Stimulated activated CD4-positive, alpha-beta T cell treated with anti-CD3 and anti-CD28 coated beads, Interleukin-1b, Interleukin-23, amount 100 ng/mL, for 1 hour (primary cell): ENCODE measurements around the gene OXCT1.
"Not testable (repeated sequence)": the region's sequence is repeated elsewhere in the genome, so short reads cannot be mapped to it uniquely, and the experiment has no call there.

Experiments
- DNase-seq, 2 donors: peaks; one replicate each; pipeline ENCODE4 v3.0.0-alpha.2; 2020; ENCODE audit warnings: low read depth in 2 of 2

The OXCT1 gene

GRCh38 chr5:41874512-41875060 is 4.4 kb upstream of the OXCT1 start:
- no peak for DNase-seq

GRCh38 chr5:41871852-41872251 is 1.6 kb upstream of the OXCT1 start:
- no peak for DNase-seq

- no peak for DNase-seq
These were observed 413 bp upstream of the OXCT1 start for GRCh38 chr5:41870627-41871048.

GRCh38 chr5:41869151-41869723 is 988 bp downstream of the OXCT1 start:
- DNase-seq, result no peak

- no peak for DNase-seq
These were observed 6.2 kb downstream of the OXCT1 start for GRCh38 chr5:41863871-41864486.

GRCh38 chr5:41858890-41859289 is 11.3 kb downstream of the OXCT1 start:
- no peak for DNase-seq

GRCh38 chr5:41857989-41858388 is 12.2 kb downstream of the OXCT1 start:
- DNase-seq, result no peak

- peak in 1 of 2 donors; percentile 24 for DNase-seq
These were observed 13.4 kb downstream of the OXCT1 start for GRCh38 chr5:41856644-41857491.

GRCh38 chr5:41852293-41852692 is 17.9 kb downstream of the OXCT1 start:
- DNase-seq, result no peak

GRCh38 chr5:41851116-41851515 is 19.1 kb downstream of the OXCT1 start:
- no peak for DNase-seq

- no peak for DNase-seq
These were observed 21.2 kb downstream of the OXCT1 start for GRCh38 chr5:41848983-41849382.

- not testable (repeated sequence) for DNase-seq
These were observed 24.5 kb downstream of the OXCT1 start for GRCh38 chr5:41845751-41846150.

- no peak for DNase-seq
These were observed 25.7 kb downstream of the OXCT1 start for GRCh38 chr5:41844502-41844901.

- DNase-seq, result no peak
These were observed 26.5 kb downstream of the OXCT1 start for GRCh38 chr5:41843456-41844370.

- no peak for DNase-seq
These were observed 27.4 kb downstream of the OXCT1 start for GRCh38 chr5:41842777-41843176.

GRCh38 chr5:41841325-41841724 is 28.9 kb downstream of the OXCT1 start:
- no peak for DNase-seq

GRCh38 chr5:41840251-41840650 is 30.0 kb downstream of the OXCT1 start:
- DNase-seq, result no peak

- no peak for DNase-seq
These were observed 32.4 kb downstream of the OXCT1 start for GRCh38 chr5:41837793-41838192.

- DNase-seq, result no peak
These were observed 34.6 kb downstream of the OXCT1 start for GRCh38 chr5:41835645-41836044.

GRCh38 chr5:41834506-41834905 is 35.7 kb downstream of the OXCT1 start:
- no peak for DNase-seq

GRCh38 chr5:41832430-41832829 is 37.8 kb downstream of the OXCT1 start:
- DNase-seq, result no peak

- no peak for DNase-seq
These were observed 39.1 kb downstream of the OXCT1 start for GRCh38 chr5:41831155-41831554.
